K562 (cell line): ENCODE results near the gene RAG2. TPM values are rescaled to one million over a fixed set of nuclear protein-coding genes. Genes with fewer than 3 reads are reported as not detected.

Experiments
- ATAC-seq: fragments of 200-7000 bp; cut with Tn5 transposase; 3 replicates; pipeline ENCODE4 v1.9.1; 2020; ENCODE audit warnings: moderate library complexity
- BruUV-seq: library from RNA; stranded (reverse); fragments of 400-500 nt; replicated peaks from 2 replicates; lab custom pipeline; 2021; lab: Mats Ljungman, UMichigan
- CTCF ChIA-PET: fragments of 300-600 bp; formaldehyde crosslinking; extraction: SDS; loops from one replicate; lab custom pipeline; 2021; ENCODE audit warnings: low intra/inter-chr PET ratio; lab: Yijun Ruan, JAX
- POLR2A ChIA-PET: fragments of 300-600, 350-650 bp; sonication (Branson Sonifier 250); formaldehyde crosslinking; extraction: SDS; loops from one replicate; lab custom pipeline; 2021; ENCODE audit warnings: antibody characterized with exemption, inconsistent platforms; lab: Yijun Ruan, JAX
- DNase-seq, 4 experiments: peaks; one replicate each; pipeline versions ENCODE4 v3.0.0 to v3.0.0-alpha.2; 2011 to 2018; ENCODE audit warnings: low spot score in 3 of 4, mixed read lengths in 3 of 4; ENCODE audit errors: extremely low read depth in 1 of 4
- FAIRE-seq: peaks from 2 replicates; lab custom pipeline; 2011; peaks lifted over from hg19 to GRCh38; lab: Jason Lieb, UNC
- H2AFZ ChIP-seq: 2 replicates; pipeline ENCODE4 v1.6.0; 2011; ENCODE audit warnings: low read depth, low read length, control low read depth, inconsistent platforms
- H3K27ac ChIP-seq: fragments of 200-600 bp; 3 replicates; pipeline ENCODE4 v1.8.0; 2011; ENCODE audit warnings: low read depth, mild to moderate bottlenecking, control low read depth, inconsistent platforms, low read length, moderate library complexity, mixed read lengths; ENCODE audit errors: extremely low read depth
- H3K27me3 ChIP-seq, 2 experiments: fragments of 300-600 bp in 1 of 2; 2 replicates in 1 of 2; 3 replicates in 1 of 2; pipeline versions ENCODE4 v1.6.0 to v1.8.0; 2011; ENCODE audit warnings: inconsistent platforms in 2 of 2, low read length in 2 of 2, mild to moderate bottlenecking in 1 of 2, mixed read lengths in 1 of 2, moderate library complexity in 1 of 2; ENCODE audit not compliant: control insufficient read depth in 2 of 2, insufficient read depth in 2 of 2
- H3K36me3 ChIP-seq: fragments of 300-600 bp; 3 replicates; pipeline ENCODE4 v1.8.0; 2011; ENCODE audit warnings: mild to moderate bottlenecking, low read length, inconsistent platforms; ENCODE audit not compliant: control insufficient read depth, insufficient read depth
- H3K4me1 ChIP-seq, 2 experiments: fragments of 200-600 bp in 1 of 2; replicated peaks in 1 of 2; 2 replicates in 1 of 2; 3 replicates in 1 of 2; pipeline versions ENCODE4 v1.5.1 to v1.8.0; 2011; ENCODE audit warnings: inconsistent platforms in 2 of 2, low read length in 2 of 2, mild to moderate bottlenecking in 1 of 2, mixed read lengths in 1 of 2, moderate library complexity in 1 of 2; ENCODE audit not compliant: control insufficient read depth in 2 of 2, insufficient read depth in 2 of 2
- H3K4me2 ChIP-seq: 2 replicates; pipeline ENCODE4 v1.6.1; 2011; ENCODE audit warnings: low read length, control low read depth, inconsistent platforms, mixed read lengths; ENCODE audit not compliant: insufficient read depth
- H3K4me3 ChIP-seq: fragments of 200-600 bp; sonication (generic), shearing (Covaris generic); 2 replicates; pipeline ENCODE4 v1.5.1; 2016; ENCODE audit warnings: control low read depth, inconsistent platforms
- H3K79me2 ChIP-seq: fragments of 200-600 bp; 3 replicates; pipeline ENCODE4 v1.8.0; 2011; ENCODE audit warnings: low read length, inconsistent platforms; ENCODE audit not compliant: control insufficient read depth, insufficient read depth
- H3K9ac ChIP-seq, 2 experiments: 2 replicates each; pipeline versions ENCODE4 v1.6.0 to v1.6.1; 2011; ENCODE audit warnings: low read depth in 2 of 2, low read length in 2 of 2, control low read depth in 1 of 2, inconsistent platforms in 1 of 2, mild to moderate bottlenecking in 1 of 2, mixed read lengths in 1 of 2; ENCODE audit not compliant: insufficient read depth in 1 of 2
- H3K9me1 ChIP-seq: one replicate; pipeline ENCODE4 v1.6.0; 2011; ENCODE audit warnings: inconsistent platforms, mild to moderate bottlenecking, low read length, moderate library complexity; ENCODE audit not compliant: control insufficient read depth, insufficient read depth
- H3K9me3 ChIP-seq: replicated peaks from 2 replicates; pipeline ENCODE4 v1.5.1; 2011; ENCODE audit warnings: low read depth, low read length, inconsistent platforms; ENCODE audit not compliant: control insufficient read depth, insufficient read depth
- H4K20me1 ChIP-seq: replicated peaks from 2 replicates; pipeline ENCODE4 v1.6.1; 2011; ENCODE audit warnings: low read length, inconsistent platforms, mixed read lengths; ENCODE audit not compliant: control insufficient read depth, insufficient read depth
- CBX5 ChIP-seq: IDR thresholded peaks from 2 replicates; pipeline ENCODE4 v1.6.1; 2014; ENCODE audit warnings: low read depth, borderline replicate concordance
- E2F4 ChIP-seq: sonication (generic); formaldehyde crosslinking; IDR thresholded peaks from 2 replicates; pipeline ENCODE4 v1.8.0; 2022; ENCODE audit warnings: mild to moderate bottlenecking, low read depth, missing genetic modification reagents
- ESRRA ChIP-seq: fragments of 450-650 bp; IDR thresholded peaks from 2 replicates; pipeline ENCODE4 v1.6.1; 2014; ENCODE audit warnings: low read depth, mild to moderate bottlenecking, moderate library complexity, borderline replicate concordance
- FOXP4 ChIP-seq: sonication (generic); formaldehyde crosslinking; IDR thresholded peaks from 2 replicates; pipeline ENCODE4 v1.8.0; 2022; ENCODE audit warnings: mild to moderate bottlenecking, missing genetic modification reagents, borderline replicate concordance
- HDAC2 ChIP-seq: fragments of 450-650 bp; IDR thresholded peaks from 2 replicates; pipeline ENCODE4 v1.6.1; 2016; ENCODE audit warnings: mild to moderate bottlenecking
- HMG20B ChIP-seq: fragments of 250-450 bp; sonication (Bioruptor Pico); IDR thresholded peaks from 2 replicates; pipeline ENCODE4 v1.5.0; 2021; ENCODE audit warnings: mild to moderate bottlenecking
- HOMEZ ChIP-seq: fragments of 250-450 bp; sonication (Bioruptor Pico); IDR thresholded peaks from 2 replicates; pipeline ENCODE4 v1.4.0; 2020; ENCODE audit warnings: mild to moderate bottlenecking, moderate library complexity
- LEF1 ChIP-seq: fragments of 450-650 bp; IDR thresholded peaks from 2 replicates; pipeline ENCODE4 v1.6.1; 2016; ENCODE audit warnings: mild to moderate bottlenecking
- NEUROD1 ChIP-seq: fragments of 150-350 bp; IDR thresholded peaks from 2 replicates; pipeline ENCODE4 v1.6.1; 2014; ENCODE audit warnings: borderline replicate concordance, low read length, low read depth; ENCODE audit not compliant: partially characterized antibody
- NR2C1 ChIP-seq, 2 experiments: fragments of 450-650 bp; IDR thresholded peaks; 2 replicates each; pipeline ENCODE4 v1.6.1; 2017; ENCODE audit warnings: mild to moderate bottlenecking in 2 of 2, antibody characterized with exemption in 1 of 2, inconsistent platforms in 1 of 2, missing compliant biosample characterization in 1 of 2, missing genetic modification characterization in 1 of 2
- PTBP1 ChIP-seq: fragments of 200-400 bp; formaldehyde crosslinking; IDR thresholded peaks from 2 replicates; pipeline ENCODE4 v1.6.1; 2017; ENCODE audit warnings: low read depth, low read length
- SMARCE1 ChIP-seq: fragments of 450-650 bp; IDR thresholded peaks from 2 replicates; pipeline ENCODE4 v1.7.1; 2016; ENCODE audit warnings: mild to moderate bottlenecking
- USF2 ChIP-seq: sonication (generic); formaldehyde crosslinking; IDR thresholded peaks from 2 replicates; pipeline ENCODE4 v1.5.0; 2020; ENCODE audit warnings: missing genetic modification reagents
- XRCC4 ChIP-seq: IDR thresholded peaks from one replicate; pipeline ENCODE4 v1.6.1; 2011; ENCODE audit not compliant: insufficient read depth, insufficient read length; ENCODE audit errors: extremely low read depth
- ZNF41 ChIP-seq: fragments of 250-450 bp; sonication (Bioruptor Pico); conservative IDR thresholded peaks from 2 replicates; pipeline ENCODE4 v1.4.0; 2020; ENCODE audit warnings: mild to moderate bottlenecking
- ZNF507 ChIP-seq: conservative IDR thresholded peaks from 2 replicates; pipeline ENCODE4 v1.6.1; 2017; ENCODE audit warnings: missing genetic modification characterization, missing compliant biosample characterization
- WGBS: fragments of 100-300 bp; shearing (Covaris generic); methylation state at CpG from one replicate; pipeline ENCODE4 v1.1.6; 2016; ENCODE audit warnings: low coverage, mixed read lengths; ENCODE audit not compliant: insufficient coverage; ENCODE audit errors: missing lambda C conversion rate; 5-methylcytosine and 5-hydroxymethylcytosine counted together
- in situ Hi-C: fragments of 300-500 bp; cut with MboI; formaldehyde crosslinking; loops from 4 replicates; pipeline ENCODE4 v1.15.0; 2018; ENCODE audit warnings: inconsistent platforms, mixed read lengths
- intact Hi-C: fragments of 100-400 bp; cut with micrococcal nuclease; formaldehyde crosslinking; loops from 2 replicates; pipeline ENCODE4 v1.14.2; 2022
- polyA plus RNA-seq, 8 experiments: library from polyadenylated mRNA; depleted of rRNA in 4 of 8; stranded (reverse) in 5 of 8; unstranded in 3 of 8; fragments of >200 nt; fragmentation: Nextera tagmentation in 2 of 8; fragmentation: Illumina TruSeq in 1 of 8; extraction: Ambion mirVana in 2 of 8; extraction: Trizol in 1 of 8; gene quantifications; 2 replicates each; pipeline versions ENCODE4 v1.2.1 to v1.2.3, GENCODE V29; 2011 to 2014; ENCODE audit warnings: inconsistent platforms in 1 of 8, missing spikeins in 1 of 8
- total RNA-seq, 7 experiments: library from RNA; depleted of rRNA in 6 of 7; stranded (reverse); fragments of >200 nt in 6 of 7; fragmentation: Illumina TruSeq in 2 of 7; extraction: Trizol in 2 of 7; gene quantifications; 2 replicates each; pipeline versions ENCODE4 v1.2.1 to v1.2.3, GENCODE V29; 2011 to 2021; ENCODE audit warnings: low replicate concordance in 1 of 7

The RAG2 gene
- total and polyA plus RNA-seq, 9 of the 15 experiments (the other 6 are each of a cell fraction or from before 2014, with no cell fraction given) = 0.06 to 2.7 (median 0.26) TPM; not detected in 3

GRCh38 chr11:36631774-36632173 is 33.7 kb upstream of the RAG2 start:
- BruUV-seq = no TSS peak
- ChIA-PET CTCF (interaction anchor here (0.5 kb wide), 1 partner anchor 58 kb away, joined by 3 read pairs; no protein-coding TSS in a partner anchor), POLR2A (no interaction called here)
- FAIRE-seq (no peak), DNase-seq (no peak), ATAC-seq (no peak)
- no peaks in the 10 kb centered on the region for H3K79me2 ChIP-seq
- intact Hi-C loops (no loop called here), in situ Hi-C loops (no loop called here)
- H3K27ac ChIP-seq = no peak overlapping the region
- H3K9ac ChIP-seq = no peak overlapping the region
- H3K27me3 ChIP-seq = no peaks in the 10 kb centered on the region
- H3K9me1 ChIP-seq = no peaks in the 10 kb centered on the region
- TF ChIP-seq USF2 (CRISPR knock-in tag) (no peak), E2F4 (CRISPR knock-in tag) (no peak), HDAC2 (no peak), NEUROD1 (no peak), ZNF507 (tag) (no peak), ESRRA (no peak), NR2C1 (IDR thresholded peaks at IDR 0.05) (no peak), NR2C1 (tag; IDR thresholded peaks at IDR 0.05) (no peak), LEF1 (no peak), CBX5 (no peak), XRCC4 (no peak), FOXP4 (CRISPR knock-in tag) (no peak), HOMEZ (CRISPR knock-in tag) (no peak), SMARCE1 (no peak), HMG20B (no peak), PTBP1 (no peak), ZNF41 (CRISPR knock-in tag) (no peak)
- no peak overlapping the region for H3K4me3 ChIP-seq
- H3K4me2 ChIP-seq = no peak overlapping the region
- H2AFZ ChIP-seq = no peak overlapping the region
- no peaks in the 10 kb centered on the region for H4K20me1 ChIP-seq
- WGBS = 6% methylated on average over 2 of the region's 2 CpGs
- H3K4me1 ChIP-seq = no peaks in the 10 kb centered on the region
- H3K36me3 ChIP-seq = no peaks in the 10 kb centered on the region
- no peaks in the 10 kb centered on the region for H3K9me3 ChIP-seq
